LNCAP (cell line): ENCODE measurements around the gene SYNJ2.

ENCODE experiments used
- TF ChIP-seq, protein P1 (sequence below): fragments of 450-650 bp; IDR thresholded peaks from 2 replicates; pipeline ENCODE4 v1.5.1; 2017; ENCODE audit warnings: mild to moderate bottlenecking

SYNJ2 gene

DNA sequence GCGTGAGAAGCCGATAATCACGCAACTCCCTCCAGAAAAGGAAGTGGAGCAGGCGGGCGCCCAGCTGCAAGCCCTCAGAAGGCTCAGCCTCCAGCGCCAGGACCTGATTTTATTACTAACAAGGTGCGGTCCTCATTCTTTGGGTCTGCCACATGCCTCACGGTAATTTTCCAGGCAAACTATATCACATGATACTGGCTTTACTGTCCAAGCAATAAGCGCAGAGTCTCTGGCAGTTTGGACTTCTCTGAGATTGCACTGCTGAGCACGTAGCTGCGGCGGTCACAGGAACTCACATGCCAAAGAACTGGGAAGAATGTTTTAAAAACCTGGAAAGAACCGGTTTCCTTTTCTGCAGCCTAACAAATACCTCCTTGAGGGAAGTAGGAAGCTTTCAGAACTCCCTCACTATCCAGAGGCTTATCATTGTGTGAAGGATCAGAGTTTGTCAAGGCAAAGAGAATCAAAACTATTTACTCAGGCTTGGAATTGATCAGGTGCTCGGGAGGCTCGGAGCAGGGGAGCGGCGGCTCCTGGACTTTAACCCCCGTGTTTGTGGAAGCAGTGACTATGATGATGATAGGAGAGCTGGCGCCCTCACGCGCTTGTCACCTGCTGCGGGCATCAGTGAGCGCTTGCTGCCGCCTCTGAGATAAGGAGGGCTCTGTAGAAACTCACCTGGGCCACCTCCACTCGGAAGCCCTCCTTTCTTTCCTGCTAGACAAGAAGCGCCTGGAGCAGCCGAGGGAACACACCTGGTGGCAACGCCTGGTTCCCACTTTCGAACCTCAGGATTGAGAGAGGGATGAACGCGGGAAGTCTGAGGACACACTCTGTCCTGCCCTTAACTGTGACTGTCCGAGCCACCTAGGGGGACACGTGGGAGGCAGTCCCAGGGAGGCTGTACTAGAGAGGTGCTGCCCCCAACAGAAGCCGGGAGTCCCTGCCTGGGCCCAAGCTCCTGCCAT, 27.2 kb upstream of the SYNJ2 start:
- TF ChIP-seq, protein P1, sequence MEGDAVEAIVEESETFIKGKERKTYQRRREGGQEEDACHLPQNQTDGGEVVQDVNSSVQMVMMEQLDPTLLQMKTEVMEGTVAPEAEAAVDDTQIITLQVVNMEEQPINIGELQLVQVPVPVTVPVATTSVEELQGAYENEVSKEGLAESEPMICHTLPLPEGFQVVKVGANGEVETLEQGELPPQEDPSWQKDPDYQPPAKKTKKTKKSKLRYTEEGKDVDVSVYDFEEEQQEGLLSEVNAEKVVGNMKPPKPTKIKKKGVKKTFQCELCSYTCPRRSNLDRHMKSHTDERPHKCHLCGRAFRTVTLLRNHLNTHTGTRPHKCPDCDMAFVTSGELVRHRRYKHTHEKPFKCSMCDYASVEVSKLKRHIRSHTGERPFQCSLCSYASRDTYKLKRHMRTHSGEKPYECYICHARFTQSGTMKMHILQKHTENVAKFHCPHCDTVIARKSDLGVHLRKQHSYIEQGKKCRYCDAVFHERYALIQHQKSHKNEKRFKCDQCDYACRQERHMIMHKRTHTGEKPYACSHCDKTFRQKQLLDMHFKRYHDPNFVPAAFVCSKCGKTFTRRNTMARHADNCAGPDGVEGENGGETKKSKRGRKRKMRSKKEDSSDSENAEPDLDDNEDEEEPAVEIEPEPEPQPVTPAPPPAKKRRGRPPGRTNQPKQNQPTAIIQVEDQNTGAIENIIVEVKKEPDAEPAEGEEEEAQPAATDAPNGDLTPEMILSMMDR: no peak

DNA sequence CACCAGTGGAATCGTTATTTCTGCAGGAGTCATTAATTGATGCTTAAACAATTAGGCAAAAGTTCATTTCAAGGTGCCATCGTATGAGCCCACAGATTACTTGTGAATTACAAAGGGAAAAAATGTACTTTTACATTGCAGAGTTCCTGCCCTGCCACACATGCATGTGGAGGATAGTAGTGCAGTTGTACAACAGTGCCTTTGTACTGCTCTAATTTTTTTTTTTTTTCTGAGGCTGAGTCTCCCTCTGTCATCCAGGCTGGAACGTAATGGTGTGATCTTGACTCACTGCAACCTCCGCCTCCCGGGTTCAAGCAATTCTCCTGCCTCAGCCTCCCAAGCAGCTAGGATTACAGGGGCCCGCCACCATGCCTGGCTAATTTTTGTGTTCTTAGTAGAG, 26.0 kb upstream of the SYNJ2 start:
- TF ChIP-seq, protein P1: no peak

DNA sequence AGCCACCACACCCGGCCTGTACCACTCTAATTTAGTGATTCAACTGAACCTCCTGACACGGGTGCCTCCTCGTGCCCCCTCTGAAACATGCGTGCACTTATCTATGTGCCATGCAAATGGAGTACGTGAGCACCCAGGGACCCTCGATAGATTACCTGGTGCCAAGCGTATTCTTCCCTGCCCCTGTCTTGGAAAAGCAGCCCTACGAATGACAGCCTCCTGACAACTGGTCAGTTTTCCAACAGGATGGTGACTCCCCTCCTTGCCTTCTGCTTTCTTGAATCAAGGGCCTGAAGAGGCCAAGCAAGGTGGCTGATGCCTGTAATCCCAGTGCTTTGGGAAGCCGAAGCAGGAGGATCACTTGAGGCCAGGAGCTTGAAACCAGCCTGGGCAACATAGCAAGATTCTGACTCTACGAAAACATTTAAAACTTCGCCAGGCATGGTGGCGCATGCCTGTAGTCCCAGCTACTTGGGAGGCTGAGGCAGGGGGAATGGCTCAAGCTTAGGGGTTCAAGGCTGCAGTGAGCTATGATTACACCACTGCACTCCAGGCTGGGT, 25.4 kb upstream of the SYNJ2 start:
- TF ChIP-seq, protein P1: no peak

DNA sequence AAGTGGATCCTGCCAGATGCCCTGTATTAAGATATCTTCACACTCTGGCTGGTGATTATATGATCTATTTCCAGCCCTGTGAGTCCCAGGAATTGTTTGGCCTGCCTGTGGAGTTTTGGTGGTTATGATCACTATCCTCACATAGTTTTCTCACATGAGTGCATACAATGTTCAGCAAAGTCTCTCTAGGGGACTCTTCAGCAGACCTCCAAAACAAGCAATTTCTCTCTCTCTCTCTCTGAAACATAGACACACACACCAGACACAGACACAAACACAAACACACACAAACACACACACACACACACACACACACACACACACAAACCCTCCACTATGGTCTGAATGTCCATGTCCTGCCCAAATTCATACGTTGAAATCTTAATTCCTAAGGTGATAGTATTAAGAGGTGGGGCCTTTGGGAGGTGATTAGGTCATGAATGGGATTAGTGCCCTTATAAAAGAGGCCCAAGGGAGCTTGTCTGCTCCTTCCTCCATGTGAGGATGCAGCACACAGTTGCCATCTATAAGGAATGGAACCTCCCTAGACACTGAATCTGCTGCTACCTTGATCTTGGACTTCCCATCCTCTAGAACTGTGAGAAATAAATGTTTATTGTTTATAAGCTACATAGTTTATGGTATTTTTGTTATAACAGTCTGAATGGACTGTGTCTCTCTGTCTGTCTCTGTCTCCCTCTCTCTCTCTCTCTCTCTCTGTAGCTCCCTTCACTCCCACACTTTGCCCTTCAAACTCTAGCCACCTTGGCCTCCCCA, 22.0 kb upstream of the SYNJ2 start:
- TF ChIP-seq, protein P1: no peak

DNA sequence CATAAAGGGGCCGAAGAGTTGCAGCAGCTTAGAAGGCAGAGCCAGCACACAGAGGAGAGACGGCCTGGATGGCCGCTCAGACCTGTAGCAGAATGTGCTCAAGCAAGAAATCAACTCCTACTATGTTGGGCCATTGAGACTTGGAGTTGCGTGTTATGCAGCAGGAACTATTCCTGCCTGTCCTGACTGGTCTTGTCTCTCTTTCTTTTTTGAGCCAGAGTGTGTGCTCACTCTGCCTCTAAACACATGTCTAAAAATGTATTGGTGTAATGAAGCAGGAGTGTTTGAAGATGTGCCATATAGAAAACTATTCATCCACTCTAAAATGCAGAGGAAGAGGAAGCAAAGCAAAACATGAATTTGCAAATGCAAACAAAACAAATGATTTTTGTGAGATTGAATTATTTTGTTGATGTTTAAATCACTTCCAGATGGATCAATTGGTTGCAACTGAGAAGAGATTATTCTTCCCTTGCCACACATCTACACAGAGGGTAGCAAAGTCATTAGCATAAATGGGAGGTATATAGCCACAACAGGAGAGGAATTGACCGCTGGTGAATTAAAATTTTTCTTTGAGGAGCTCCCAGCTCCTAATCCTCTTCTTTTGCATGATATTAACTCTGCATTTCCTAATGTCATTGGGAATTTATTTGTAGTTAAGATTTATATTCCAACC, 20.4 kb upstream of the SYNJ2 start:
- TF ChIP-seq, protein P1: no peak

DNA sequence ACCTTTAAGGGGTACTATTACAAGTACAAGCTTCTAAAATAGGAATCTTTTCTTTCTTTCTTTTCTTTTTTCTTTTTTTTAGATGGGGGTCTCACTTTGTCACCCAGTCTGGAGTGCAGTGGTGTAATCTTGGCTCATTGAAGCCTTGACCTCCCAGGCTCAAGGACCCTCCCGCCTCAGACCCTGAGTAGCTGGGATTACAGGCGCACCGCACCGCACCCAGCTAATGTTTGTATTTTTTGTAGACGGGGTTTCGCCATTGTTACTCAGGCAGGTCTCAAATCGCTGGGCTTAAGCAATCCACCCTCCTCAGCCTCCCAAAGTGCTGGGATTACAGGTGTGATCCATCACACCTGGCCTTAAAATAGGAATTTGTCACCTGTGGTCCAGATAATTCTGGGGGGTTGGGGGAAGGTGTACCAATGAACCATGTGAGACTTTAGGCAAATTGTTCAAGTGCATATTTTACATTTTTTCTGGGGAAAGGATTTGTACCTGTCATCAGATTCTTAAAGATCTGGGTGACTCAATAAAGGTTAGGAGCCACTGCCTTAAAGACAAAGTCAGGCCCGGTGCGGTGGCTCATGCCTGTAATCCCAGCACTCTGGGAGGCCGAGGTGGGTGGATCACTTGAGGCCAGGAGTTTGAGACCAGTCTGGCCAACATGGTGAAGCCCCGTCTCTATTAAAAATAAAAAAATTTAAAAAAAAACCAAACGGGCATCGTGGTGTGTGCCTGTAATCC, 19.7 kb upstream of the SYNJ2 start:
- TF ChIP-seq, protein P1: no peak
